WERI-Rb-1 (cell line): ENCODE results near the gene TYW1.

Experiments used
- DNase-seq: peaks from one replicate; pipeline ENCODE4 v3.0.0-alpha.2; 2020
- H3K27ac ChIP-seq: fragments of 250-450 bp; sonication (Bioruptor Pico); 2 replicates; pipeline ENCODE4 v1.5.1; 2020; ENCODE audit warnings: mild to moderate bottlenecking, moderate library complexity
- H3K27me3 ChIP-seq: fragments of 250-450 bp; sonication (Bioruptor Pico); 2 replicates; pipeline ENCODE4 v1.5.1; 2021; ENCODE audit warnings: mild to moderate bottlenecking, low read depth, moderate library complexity; ENCODE audit not compliant: insufficient read depth, severe bottlenecking
- H3K36me3 ChIP-seq: fragments of 250-450 bp; sonication (Bioruptor Pico); 2 replicates; pipeline ENCODE4 v1.5.1; 2020; ENCODE audit warnings: mild to moderate bottlenecking, moderate library complexity
- H3K4me3 ChIP-seq: 2 replicates; pipeline ENCODE4 v1.5.1; 2011; ENCODE audit warnings: low read depth, mild to moderate bottlenecking, control low read depth, low read length
- H3K9me3 ChIP-seq: fragments of 250-450 bp; sonication (Bioruptor Pico); 2 replicates; pipeline ENCODE4 v1.5.1; 2021; ENCODE audit warnings: mild to moderate bottlenecking, moderate library complexity; ENCODE audit not compliant: severe bottlenecking
- TF ChIP-seq, protein P1 (sequence below): IDR thresholded peaks from 2 replicates; pipeline ENCODE4 v1.5.1; 2011; ENCODE audit warnings: low read depth, mild to moderate bottlenecking, control low read depth, inconsistent platforms, low read length

The TYW1 gene

DNA sequence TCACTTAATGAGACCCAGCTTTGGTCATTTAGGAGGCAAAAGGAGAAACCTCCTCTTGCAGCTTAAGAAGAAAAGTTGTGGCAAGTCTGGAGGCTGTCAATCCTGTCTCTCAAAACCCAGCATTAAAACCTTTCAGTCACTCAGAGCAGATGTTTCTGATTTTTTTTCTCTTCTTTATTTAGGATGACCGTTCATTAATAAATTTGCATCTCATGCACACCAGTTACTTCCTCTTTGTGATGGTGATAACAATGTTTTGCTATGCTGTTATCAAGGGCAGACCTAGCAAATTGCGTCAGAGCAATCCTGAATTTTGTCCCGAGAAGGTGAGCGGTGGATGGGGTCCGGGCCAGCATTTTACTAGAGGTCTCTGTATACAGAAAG is 43.6 kb upstream of the TYW1 start:
- DNase-seq: no peak
- TF ChIP-seq, protein P1, sequence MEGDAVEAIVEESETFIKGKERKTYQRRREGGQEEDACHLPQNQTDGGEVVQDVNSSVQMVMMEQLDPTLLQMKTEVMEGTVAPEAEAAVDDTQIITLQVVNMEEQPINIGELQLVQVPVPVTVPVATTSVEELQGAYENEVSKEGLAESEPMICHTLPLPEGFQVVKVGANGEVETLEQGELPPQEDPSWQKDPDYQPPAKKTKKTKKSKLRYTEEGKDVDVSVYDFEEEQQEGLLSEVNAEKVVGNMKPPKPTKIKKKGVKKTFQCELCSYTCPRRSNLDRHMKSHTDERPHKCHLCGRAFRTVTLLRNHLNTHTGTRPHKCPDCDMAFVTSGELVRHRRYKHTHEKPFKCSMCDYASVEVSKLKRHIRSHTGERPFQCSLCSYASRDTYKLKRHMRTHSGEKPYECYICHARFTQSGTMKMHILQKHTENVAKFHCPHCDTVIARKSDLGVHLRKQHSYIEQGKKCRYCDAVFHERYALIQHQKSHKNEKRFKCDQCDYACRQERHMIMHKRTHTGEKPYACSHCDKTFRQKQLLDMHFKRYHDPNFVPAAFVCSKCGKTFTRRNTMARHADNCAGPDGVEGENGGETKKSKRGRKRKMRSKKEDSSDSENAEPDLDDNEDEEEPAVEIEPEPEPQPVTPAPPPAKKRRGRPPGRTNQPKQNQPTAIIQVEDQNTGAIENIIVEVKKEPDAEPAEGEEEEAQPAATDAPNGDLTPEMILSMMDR: no peak
- no peaks in the 10 kb centered on the region for H3K9me3 ChIP-seq
- H3K27me3 ChIP-seq: no peaks in the 10 kb centered on the region
- peaks cover 69% of the 10 kb centered on the region for H3K36me3 ChIP-seq
- no peak overlapping the region for H3K4me3 ChIP-seq
- H3K27ac ChIP-seq: no peak overlapping the region

GRCh38 chr7:66957595-66958290 is 38.9 kb upstream of the TYW1 start:
- peak overlapping the region; percentile 16; the same call in 1 of the 2 replicates for H3K27ac ChIP-seq
- H3K4me3 ChIP-seq: no peak overlapping the region
- H3K9me3 ChIP-seq: no peaks in the 10 kb centered on the region
- no peaks in the 10 kb centered on the region for H3K27me3 ChIP-seq
- TF ChIP-seq, protein P1: no peak
- DNase-seq: peak; percentile 28
- H3K36me3 ChIP-seq: peaks cover 37% of the 10 kb centered on the region

DNA sequence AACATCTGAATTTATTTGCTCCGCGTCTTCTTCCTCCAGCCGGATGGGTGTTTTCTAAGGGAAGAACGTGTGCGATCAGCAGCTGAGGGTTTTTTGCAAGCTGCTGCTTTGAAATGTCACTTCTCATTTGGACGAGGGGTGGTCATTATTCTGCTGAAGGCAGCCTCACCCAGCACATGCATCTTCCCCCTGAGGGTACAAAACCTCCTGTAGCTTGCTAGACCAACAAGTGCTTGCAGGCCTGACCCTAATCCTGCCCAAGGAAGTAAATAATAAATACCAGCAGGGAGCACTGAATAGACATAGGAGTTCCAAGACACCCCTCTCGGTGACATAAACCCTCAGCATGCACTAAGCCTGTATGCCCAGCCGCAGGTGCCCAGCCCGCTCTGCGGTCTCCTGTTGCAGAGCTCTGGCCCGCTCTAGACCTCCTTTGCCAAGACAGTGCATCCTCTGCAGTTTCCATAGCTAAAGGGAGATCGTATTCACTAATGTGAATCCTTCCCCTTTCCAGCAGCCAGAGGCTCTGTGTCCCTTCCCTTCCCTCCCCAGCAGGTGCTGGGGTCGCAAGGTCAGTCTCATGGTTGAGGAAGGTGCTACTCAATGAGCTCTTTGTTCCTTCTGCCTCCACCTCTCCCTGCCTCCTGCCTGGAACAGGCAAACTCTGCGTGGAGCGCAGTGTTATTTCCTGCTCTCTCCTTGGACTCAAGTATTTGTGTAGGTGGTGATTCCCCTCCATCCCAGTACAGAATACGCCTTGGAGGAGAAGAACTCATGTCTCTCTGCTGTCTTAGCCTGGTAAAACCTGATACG is 37.9 kb upstream of the TYW1 start:
- DNase-seq: no peak
- Histone ChIP-seq H3K4me3 (no peak overlapping the region), H3K27ac (no peak overlapping the region), H3K36me3 (peaks cover 28% of the 10 kb centered on the region), H3K27me3 (no peaks in the 10 kb centered on the region), H3K9me3 (no peaks in the 10 kb centered on the region)
- TF ChIP-seq, protein P1: no peak

DNA sequence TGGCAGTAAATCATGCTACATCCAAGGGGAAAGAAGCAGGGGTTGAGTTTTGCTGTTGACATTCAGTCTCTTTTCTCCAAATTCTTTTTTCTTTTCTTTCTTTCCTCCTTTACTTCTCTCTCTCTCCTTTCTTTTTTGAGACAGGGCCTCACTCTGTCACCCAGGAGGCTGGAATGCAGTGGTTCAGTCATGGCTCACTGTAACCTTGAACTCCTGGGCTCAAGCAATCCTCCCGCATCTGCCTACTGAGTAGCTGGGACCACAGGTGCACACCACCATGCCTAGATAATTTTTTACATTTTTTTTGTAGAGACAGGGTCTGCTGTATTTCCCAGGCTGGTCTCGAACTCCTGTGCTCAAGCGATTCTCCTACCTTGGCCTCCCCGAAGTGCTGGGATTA is 36.4 kb upstream of the TYW1 start:
- TF ChIP-seq, protein P1: no peak
- Histone ChIP-seq H3K27me3 (no peaks in the 10 kb centered on the region), H3K4me3 (no peak overlapping the region), H3K27ac (no peak overlapping the region), H3K9me3 (no peaks in the 10 kb centered on the region), H3K36me3 (peaks cover 17% of the 10 kb centered on the region)
- no peak for DNase-seq

- TF ChIP-seq, protein P1: no peak
- H3K27ac ChIP-seq: no peak overlapping the region
- no peak for DNase-seq
- no peaks in the 10 kb centered on the region for H3K9me3 ChIP-seq
- H3K36me3 ChIP-seq: peaks cover 8% of the 10 kb centered on the region
- no peaks in the 10 kb centered on the region for H3K27me3 ChIP-seq
- no peak overlapping the region for H3K4me3 ChIP-seq
Observed at GRCh38 chr7:66961096-66961495, 35.5 kb upstream of the TYW1 start.
